Adrenal gland (tissue), 5 donors: ENCODE results near the gene TSPAN9.

ENCODE experiments used
- CTCF ChIP-seq, 6 experiments: fragments of 450-650 bp in 4 of 6; fragments of 200-600 bp in 2 of 6; sonication (generic) in 1 of 6; IDR thresholded peaks; 1 replicate in 5 of 6; 2 replicates in 1 of 6; pipeline versions ENCODE4 v1.5.1 to v1.8.0; 2016 to 2021; ENCODE audit warnings: antibody characterized with exemption in 6 of 6, mild to moderate bottlenecking in 2 of 6, moderate library complexity in 1 of 6
- POLR2A ChIP-seq, 2 donors: fragments of 450-650 bp; IDR thresholded peaks; one replicate each; pipeline ENCODE4 v1.6.1; 2017; ENCODE audit warnings: antibody characterized with exemption in 2 of 2, mild to moderate bottlenecking in 2 of 2, moderate library complexity in 1 of 2
- donor health status: DM: no; HTN: no; CAD: no.

GRCh38 chr12:3171195-3171591, 94.0 kb downstream of the TSPAN9 start:
- TF ChIP-seq CTCF (IDR thresholded peaks at IDR 0.05) (no peak), POLR2A (IDR thresholded peaks at IDR 0.05) (no peak)
